ENCODE measurements around the gene TBC1D22A. TPM values are rescaled to one million over a fixed set of nuclear protein-coding genes. Genes with fewer than 3 reads are reported as not detected.

The TBC1D22A gene
- total RNA-seq, 2 experiments from 2014 or later = 36.0 to 38.0 TPM

DNA sequence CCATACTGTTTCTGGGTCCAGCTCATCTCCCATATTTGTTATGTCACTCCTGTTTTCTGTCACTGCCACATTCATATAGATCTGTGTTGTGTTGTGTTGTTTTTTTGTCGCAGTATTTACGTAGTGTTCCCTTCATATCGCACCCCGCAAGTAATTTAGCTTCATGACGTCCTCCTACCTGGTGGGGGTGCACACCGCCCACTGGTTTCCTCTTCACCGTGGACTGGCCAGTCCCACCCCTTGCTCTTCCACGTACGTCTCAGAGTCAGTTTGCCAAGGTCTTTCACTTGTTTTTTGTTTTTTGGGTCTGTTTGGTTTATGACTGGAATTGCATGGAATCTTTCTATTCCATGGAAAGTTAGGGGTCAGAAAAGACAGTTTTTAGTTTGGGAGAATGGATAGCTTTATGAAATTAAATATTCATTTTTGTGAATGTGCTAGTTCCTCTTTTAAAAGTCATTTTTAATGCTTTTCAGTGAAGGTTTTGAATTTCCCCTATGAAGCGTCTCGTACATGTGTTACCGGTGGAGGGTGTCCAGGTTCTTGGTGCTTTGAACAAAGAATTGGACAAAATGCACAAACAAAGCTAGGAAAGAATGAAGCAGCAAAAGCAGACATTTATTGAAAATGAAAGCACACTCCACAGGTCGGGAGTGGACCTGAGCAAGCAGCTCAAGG is 134.3 kb downstream of the TBC1D22A start:
- intact Hi-C loops (cut with DNase I, micrococcal nuclease) = no loop called here
- POLR2A ChIA-PET = no interaction called here
- no peak overlapping the region for H3K4me3 Mint-ChIP-seq

GRCh38 chr22:46897246-46897623 is 134.8 kb downstream of the TBC1D22A start:
- CTCF ChIA-PET = interaction anchor here (0.7 kb wide), 1 partner anchor 432 kb away, joined by 4 read pairs; no protein-coding TSS in a partner anchor
- Mint-ChIP-seq H3K9me3 (ENCODE audit: low read depth) (no peaks in the 10 kb centered on the region), H3K27ac (no peak overlapping the region), H3K27me3 (no peaks in the 10 kb centered on the region), H3K4me1 (peaks cover 8% of the 10 kb centered on the region), H3K4me3 (no peak overlapping the region), H3K36me3 (ENCODE audit: low read depth) (peaks cover 29% of the 10 kb centered on the region)
- intact Hi-C loops (cut with DNase I, micrococcal nuclease) = no loop called here
- POLR2A ChIA-PET = no interaction called here
- ATAC-seq = no peak
- peak; percentile 10 for DNase-seq

More for the DNA sequence above, 134.3 kb downstream of the TBC1D22A start:
- no peak for ATAC-seq
- H3K4me1 Mint-ChIP-seq = peaks cover 8% of the 10 kb centered on the region
- no peaks in the 10 kb centered on the region for H3K9me3 Mint-ChIP-seq (ENCODE audit: low read depth)
- CTCF ChIA-PET = interaction anchor here (0.7 kb wide), 1 partner anchor 432 kb away, joined by 4 read pairs; no protein-coding TSS in a partner anchor
- no peaks in the 10 kb centered on the region for H3K27me3 Mint-ChIP-seq
- H3K27ac Mint-ChIP-seq = no peak overlapping the region
- peaks cover 31% of the 10 kb centered on the region for H3K36me3 Mint-ChIP-seq (ENCODE audit: low read depth)
- DNase-seq = no peak

- no peaks in the 10 kb centered on the region for H3K9me3 Mint-ChIP-seq (ENCODE audit: low read depth)
- ATAC-seq = no peak
- ChIA-PET POLR2A (no interaction called here), CTCF (interaction anchor here (0.9 to 1.4 kb wide), 2 partner anchors 10 to 27 kb away, joined by 4 read pairs; no protein-coding TSS in a partner anchor)
- no peak overlapping the region for H3K4me3 Mint-ChIP-seq
- no peaks in the 10 kb centered on the region for H3K27me3 Mint-ChIP-seq
- intact Hi-C loops (cut with DNase I, micrococcal nuclease) = no loop called here
- no peak overlapping the region for H3K27ac Mint-ChIP-seq
- no peak for DNase-seq
- peaks cover 18% of the 10 kb centered on the region for H3K36me3 Mint-ChIP-seq (ENCODE audit: low read depth)
- H3K4me1 Mint-ChIP-seq = peaks cover 8% of the 10 kb centered on the region
Observed at GRCh38 chr22:46900549-46900948, 138.1 kb downstream of the TBC1D22A start.

DNA sequence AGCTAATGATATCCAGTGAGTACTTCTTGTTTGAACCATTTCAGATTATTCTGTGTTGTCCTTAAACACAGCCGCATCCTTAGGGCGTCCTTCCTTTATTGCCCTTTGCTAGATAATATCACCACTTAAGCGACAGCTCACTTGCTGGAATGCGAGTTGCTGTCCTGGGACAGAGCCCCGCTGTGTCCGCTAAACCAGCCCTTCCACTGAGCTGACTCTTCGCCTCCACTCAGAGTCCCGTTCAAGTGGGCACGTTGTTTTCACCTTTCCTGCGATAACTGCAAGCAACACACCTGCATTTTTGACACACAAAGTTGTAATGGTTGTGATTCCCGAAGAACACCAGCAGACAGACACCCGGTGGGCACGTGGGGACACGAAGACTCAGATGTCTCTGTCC is 140.0 kb downstream of the TBC1D22A start:
- CTCF ChIA-PET = no interaction called here
- POLR2A ChIA-PET = no interaction called here
- no peaks in the 10 kb centered on the region for H3K9me3 Mint-ChIP-seq (ENCODE audit: low read depth)

DNA sequence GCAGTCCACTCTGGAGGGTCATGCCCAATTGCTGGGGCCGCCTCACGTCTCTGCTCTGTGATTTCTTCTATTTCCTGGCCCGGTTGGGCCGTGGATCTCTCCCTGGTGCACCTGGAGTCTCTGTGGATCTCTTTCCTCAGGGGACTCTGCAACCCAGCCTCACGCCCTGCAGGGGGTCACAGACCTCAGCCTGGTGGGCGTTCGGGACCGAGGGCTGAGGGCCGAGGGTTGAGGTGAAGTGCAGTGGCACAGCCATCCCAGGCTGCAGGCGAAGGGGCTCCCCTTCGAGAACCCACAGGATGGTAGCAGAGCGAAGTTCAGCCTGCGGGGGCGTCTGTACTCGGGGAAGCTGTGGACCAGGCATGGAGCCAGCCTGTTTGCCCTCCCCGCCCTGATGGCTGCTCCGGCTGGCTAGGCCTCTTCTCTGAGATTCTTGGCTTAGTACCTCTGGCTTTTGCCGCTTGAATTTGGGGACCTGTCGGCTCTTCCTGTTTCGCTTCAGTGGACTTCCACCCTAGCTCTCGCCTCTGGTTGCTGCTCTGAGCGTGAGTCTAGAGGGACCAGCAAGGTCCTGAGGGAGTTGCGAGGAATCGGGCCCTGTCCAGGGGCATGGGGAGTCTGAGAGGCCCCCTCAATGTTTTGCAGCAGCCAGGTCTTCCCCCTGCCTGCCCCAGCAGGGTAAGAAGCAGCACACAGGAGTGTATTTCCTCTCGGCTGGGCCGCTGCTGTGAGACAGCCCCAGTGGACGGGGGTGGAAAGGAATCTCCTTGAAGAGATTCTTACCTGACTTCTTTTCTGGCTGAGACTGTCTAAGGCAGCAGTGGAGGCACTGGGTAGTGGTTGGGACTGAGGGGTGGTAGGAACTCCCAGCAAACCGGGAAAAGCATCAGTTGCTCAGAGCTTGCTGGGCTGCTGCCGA is 140.8 kb downstream of the TBC1D22A start:
- H3K4me1 Mint-ChIP-seq = no peaks in the 10 kb centered on the region
- H3K27ac Mint-ChIP-seq = no peak overlapping the region
- H3K4me3 Mint-ChIP-seq = no peak overlapping the region
- no peaks in the 10 kb centered on the region for H3K27me3 Mint-ChIP-seq
- no peaks in the 10 kb centered on the region for H3K9me3 Mint-ChIP-seq (ENCODE audit: low read depth)
- CTCF ChIA-PET = interaction anchor here (0.6 to 1.1 kb wide), 2 partner anchors 34 to 144 kb away, joined by 3 to 4 read pairs; no protein-coding TSS in a partner anchor
- ATAC-seq (no peak), DNase-seq (no peak)
- H3K36me3 Mint-ChIP-seq (ENCODE audit: low read depth) = peaks cover 11% of the 10 kb centered on the region
- POLR2A ChIA-PET = no interaction called here
- intact Hi-C loops (cut with DNase I, micrococcal nuclease) = no loop called here

More for the DNA sequence above, 140.0 kb downstream of the TBC1D22A start:
- intact Hi-C loops (cut with DNase I, micrococcal nuclease) = no loop called here
- Mint-ChIP-seq H3K27me3 (no peaks in the 10 kb centered on the region), H3K4me3 (no peak overlapping the region), H3K27ac (no peak overlapping the region), H3K36me3 (ENCODE audit: low read depth) (peaks cover 7% of the 10 kb centered on the region), H3K4me1 (no peaks in the 10 kb centered on the region)
- DNase-seq (no peak), ATAC-seq (no peak)

- no peaks in the 10 kb centered on the region for H3K4me1 Mint-ChIP-seq
- no peak overlapping the region for H3K27ac Mint-ChIP-seq
- H3K36me3 Mint-ChIP-seq (ENCODE audit: low read depth) = peaks cover 8% of the 10 kb centered on the region
- no peak overlapping the region for H3K4me3 Mint-ChIP-seq
- DNase-seq (no peak), ATAC-seq (no peak)
- intact Hi-C loops (cut with DNase I, micrococcal nuclease) = no loop called here
- CTCF ChIA-PET = no interaction called here
- no peaks in the 10 kb centered on the region for H3K9me3 Mint-ChIP-seq (ENCODE audit: low read depth)
- POLR2A ChIA-PET = no interaction called here
- no peaks in the 10 kb centered on the region for H3K27me3 Mint-ChIP-seq
Observed at GRCh38 chr22:46905415-46905814, 143.0 kb downstream of the TBC1D22A start.

DNA sequence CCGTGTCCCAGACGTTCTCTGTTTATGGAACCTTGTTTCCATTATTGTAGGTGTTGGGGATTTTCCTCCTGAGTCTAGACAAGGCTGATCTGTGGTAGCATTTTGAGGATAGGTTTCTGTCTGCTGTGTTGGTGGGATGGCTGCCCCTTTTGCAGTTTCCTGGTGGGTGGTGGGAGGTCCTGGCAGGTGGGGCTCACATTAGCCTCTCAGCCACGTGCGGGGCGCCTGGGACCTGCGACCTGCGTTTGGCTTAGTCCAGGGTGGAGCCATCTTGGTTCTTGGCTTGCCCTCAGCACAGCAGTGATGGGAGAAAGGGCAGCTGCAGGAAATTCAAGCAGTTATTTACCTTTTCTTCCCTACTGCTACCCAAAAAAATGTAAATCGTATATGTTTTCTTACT is 143.4 kb downstream of the TBC1D22A start:
- DNase-seq (no peak), ATAC-seq (no peak)
- Mint-ChIP-seq H3K4me3 (no peak overlapping the region), H3K4me1 (no peaks in the 10 kb centered on the region), H3K27me3 (no peaks in the 10 kb centered on the region), H3K36me3 (ENCODE audit: low read depth) (peaks cover 8% of the 10 kb centered on the region), H3K9me3 (ENCODE audit: low read depth) (no peaks in the 10 kb centered on the region), H3K27ac (no peak overlapping the region)
- CTCF ChIA-PET = no interaction called here
- intact Hi-C loops (cut with DNase I, micrococcal nuclease) = no loop called here
- POLR2A ChIA-PET = no interaction called here

- H3K27ac Mint-ChIP-seq = no peak overlapping the region
- no peaks in the 10 kb centered on the region for H3K9me3 Mint-ChIP-seq (ENCODE audit: low read depth)
- POLR2A ChIA-PET = no interaction called here
- no peak overlapping the region for H3K4me3 Mint-ChIP-seq
- ATAC-seq (no peak), DNase-seq (no peak)
- peaks cover 9% of the 10 kb centered on the region for H3K36me3 Mint-ChIP-seq (ENCODE audit: low read depth)
- H3K4me1 Mint-ChIP-seq = no peaks in the 10 kb centered on the region
- CTCF ChIA-PET = no interaction called here
- no peaks in the 10 kb centered on the region for H3K27me3 Mint-ChIP-seq
- intact Hi-C loops (cut with DNase I, micrococcal nuclease) = no loop called here
Observed at GRCh38 chr22:46906326-46907045, 144.0 kb downstream of the TBC1D22A start.

- ChIA-PET CTCF (no interaction called here), POLR2A (no interaction called here)
- H3K36me3 Mint-ChIP-seq (ENCODE audit: low read depth) = peaks cover 8% of the 10 kb centered on the region
- H3K4me3 Mint-ChIP-seq = no peak overlapping the region
- intact Hi-C loops (cut with DNase I, micrococcal nuclease) = no loop called here
- H3K27me3 Mint-ChIP-seq = no peaks in the 10 kb centered on the region
- H3K9me3 Mint-ChIP-seq (ENCODE audit: low read depth) = no peaks in the 10 kb centered on the region
- ATAC-seq = no peak
- no peak overlapping the region for H3K27ac Mint-ChIP-seq
- no peaks in the 10 kb centered on the region for H3K4me1 Mint-ChIP-seq
- DNase-seq = no peak
Observed at GRCh38 chr22:46907241-46908215, 145.1 kb downstream of the TBC1D22A start.

DNA sequence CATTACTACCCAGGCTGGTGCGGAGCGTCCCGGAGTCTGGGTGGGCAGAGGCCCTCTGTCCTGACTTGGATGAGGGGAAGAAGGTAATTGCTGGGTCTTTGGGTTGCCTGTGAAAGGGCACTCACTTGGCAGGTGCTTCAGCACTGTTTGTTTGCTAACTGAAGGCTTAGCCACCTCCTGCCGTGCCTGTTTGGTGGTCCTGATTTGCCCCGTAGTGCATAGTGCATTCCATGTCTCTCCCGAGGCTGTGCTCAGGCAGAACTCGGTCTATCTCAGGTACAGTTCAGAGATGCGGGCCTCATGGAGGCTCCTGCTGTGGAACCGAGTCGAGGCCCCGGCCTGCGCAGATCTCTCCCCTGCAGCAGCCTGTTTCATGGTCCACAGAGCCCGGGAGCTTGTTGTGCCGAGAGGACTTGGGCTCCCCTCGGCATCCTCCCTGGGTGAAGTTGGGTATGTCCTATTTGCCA is 146.2 kb downstream of the TBC1D22A start:
- no peaks in the 10 kb centered on the region for H3K9me3 Mint-ChIP-seq (ENCODE audit: low read depth)
- H3K36me3 Mint-ChIP-seq (ENCODE audit: low read depth) = peaks cover 7% of the 10 kb centered on the region
- intact Hi-C loops (cut with DNase I, micrococcal nuclease) = no loop called here
- H3K4me1 Mint-ChIP-seq = no peaks in the 10 kb centered on the region
- ChIA-PET CTCF (no interaction called here), POLR2A (no interaction called here)
- no peak overlapping the region for H3K27ac Mint-ChIP-seq
- DNase-seq (no peak), ATAC-seq (no peak)
- H3K4me3 Mint-ChIP-seq = no peak overlapping the region
- no peaks in the 10 kb centered on the region for H3K27me3 Mint-ChIP-seq

Data from activated CD4-positive, alpha-beta T cell treated with anti-CD3 and anti-CD28 coated beads for 36 hours (primary cell).